Neural cell (in vitro differentiated cells): ENCODE results near the gene TTC23L. TPM values are rescaled to one million over a fixed set of nuclear protein-coding genes. Genes with fewer than 3 reads are reported as not detected.

Experiments
- H2AFZ ChIP-seq: fragments of 200-600, 300-800 bp; sonication (generic), shearing (Covaris generic); 2 replicates; pipeline ENCODE4 v1.6.0; 2014; ENCODE audit warnings: low read depth, mild to moderate bottlenecking, antibody characterized with exemption, low read length, moderate library complexity
- H3F3A ChIP-seq: fragments of 200-600 bp; shearing (Covaris generic); 2 replicates; pipeline ENCODE4 v1.6.1; 2016; ENCODE audit warnings: mild to moderate bottlenecking, moderate library complexity, mixed read lengths, antibody characterized with exemption, low read length; ENCODE audit not compliant: insufficient read depth, poor library complexity, severe bottlenecking
- H3K27ac ChIP-seq: fragments of 200-600, 300-800 bp; sonication (generic), shearing (Covaris generic); 2 replicates; pipeline ENCODE4 v1.5.1; 2014; ENCODE audit warnings: mild to moderate bottlenecking, low read length, moderate library complexity
- H3K27me3 ChIP-seq: fragments of 300-800, 200-600 bp; sonication (generic), shearing (Covaris generic); 2 replicates; pipeline ENCODE4 v1.6.0; 2014; ENCODE audit warnings: mild to moderate bottlenecking, low read depth, low read length, moderate library complexity; ENCODE audit not compliant: insufficient read depth
- H3K36me3 ChIP-seq: fragments of 300-800, 200-600 bp; sonication (generic), shearing (Covaris generic); 2 replicates; pipeline ENCODE4 v1.5.1; 2014; ENCODE audit warnings: mild to moderate bottlenecking, antibody characterized with exemption, low read length, moderate library complexity; ENCODE audit not compliant: insufficient read depth
- H3K4me2 ChIP-seq: fragments of 300-800, 200-600 bp; sonication (generic), shearing (Covaris generic); 2 replicates; pipeline ENCODE4 v1.6.0; 2014; ENCODE audit warnings: mild to moderate bottlenecking, low read length
- H3K4me3 ChIP-seq: fragments of 300-800, 200-600 bp; sonication (generic), shearing (Covaris generic); 2 replicates; pipeline ENCODE4 v1.5.1; 2014; ENCODE audit warnings: mild to moderate bottlenecking, low read length, moderate library complexity
- H3K79me2 ChIP-seq: fragments of 200-600 bp; shearing (Covaris generic); replicated peaks from 2 replicates; pipeline ENCODE4 v1.6.0; 2014; ENCODE audit warnings: mild to moderate bottlenecking, low read length, moderate library complexity; ENCODE audit not compliant: insufficient read depth
- H3K9ac ChIP-seq: fragments of 300-800, 200-600 bp; sonication (generic), shearing (Covaris generic); 2 replicates; pipeline ENCODE4 v1.6.1; 2016; ENCODE audit warnings: mild to moderate bottlenecking, low read length, mixed read lengths
- H3K9me2 ChIP-seq: fragments of 200-600 bp; shearing (Covaris generic); 2 replicates; pipeline ENCODE4 v1.6.1; 2016; ENCODE audit warnings: mild to moderate bottlenecking, low read length, mixed read lengths; ENCODE audit not compliant: insufficient read depth
- H3K9me3 ChIP-seq: fragments of 200-600, 300-800 bp; sonication (generic), shearing (Covaris generic); 2 replicates; pipeline ENCODE4 v1.6.1; 2016; ENCODE audit warnings: mild to moderate bottlenecking, mixed run types, low read length, moderate library complexity, mixed read lengths
- H4K20me1 ChIP-seq: fragments of 200-600 bp; shearing (Covaris generic); 2 replicates; pipeline ENCODE4 v1.6.1; 2016; ENCODE audit warnings: mild to moderate bottlenecking, mixed run types; ENCODE audit not compliant: insufficient read depth
- EP300 ChIP-seq: fragments of 450-650 bp; conservative IDR thresholded peaks from 2 replicates; pipeline ENCODE4 v1.6.1; 2014; ENCODE audit warnings: antibody characterized with exemption, mild to moderate bottlenecking, moderate library complexity; ENCODE audit not compliant: poor library complexity, severe bottlenecking
- EZH2 ChIP-seq: fragments of 200-600, 300-800 bp; shearing (Covaris generic), sonication (generic); IDR thresholded peaks from 2 replicates; pipeline ENCODE4 v1.6.1; 2014; ENCODE audit warnings: antibody characterized with exemption, low read length, borderline replicate concordance, mild to moderate bottlenecking; ENCODE audit not compliant: insufficient read depth, poor library complexity, severe bottlenecking
- MXI1 ChIP-seq: fragments of 450-650 bp; conservative IDR thresholded peaks from 2 replicates; pipeline ENCODE4 v1.6.1; 2014; ENCODE audit warnings: antibody characterized with exemption, mild to moderate bottlenecking; ENCODE audit not compliant: poor library complexity, severe bottlenecking
- POLR2AphosphoS5 ChIP-seq: IDR thresholded peaks from 2 replicates; pipeline ENCODE4 v1.6.1; 2012
- RAD21 ChIP-seq: fragments of 450-650 bp; conservative IDR thresholded peaks from 2 replicates; pipeline ENCODE4 v1.6.1; 2014; ENCODE audit warnings: antibody characterized with exemption, mild to moderate bottlenecking, moderate library complexity
- REST ChIP-seq: IDR thresholded peaks from 2 replicates; pipeline ENCODE4 v1.6.1; 2012; ENCODE audit warnings: borderline replicate concordance
- SMC3 ChIP-seq: fragments of 450-650 bp; conservative IDR thresholded peaks from 2 replicates; pipeline ENCODE4 v1.6.1; 2014; ENCODE audit warnings: antibody characterized with exemption, mild to moderate bottlenecking, moderate library complexity; ENCODE audit not compliant: poor library complexity
- TAF1 ChIP-seq: IDR thresholded peaks from 2 replicates; pipeline ENCODE4 v1.6.1; 2012; ENCODE audit warnings: low read depth
- polyA plus RNA-seq: library from polyadenylated mRNA; depleted of rRNA; stranded (reverse); fragments of >200 nt; gene quantifications from 2 replicates; pipeline ENCODE4 v1.2.3, GENCODE V29; 2014
- TF ChIP-seq, protein P1 (sequence below): fragments of 450-650 bp; IDR thresholded peaks from 2 replicates; pipeline ENCODE4 v1.5.1; 2014; ENCODE audit warnings: antibody characterized with exemption, mild to moderate bottlenecking, moderate library complexity; ENCODE audit not compliant: poor library complexity, severe bottlenecking

TTC23L gene
- polyA plus RNA-seq, 1 donor from 2014 or later: 8.3 TPM

GRCh38 chr5:34811706-34812105 lies 27.3 kb upstream of the TTC23L start:
- Histone ChIP-seq H3K9ac (no peak overlapping the region), H3K27ac (no peak overlapping the region), H3K9me3 (no peaks in the 10 kb centered on the region), H3K4me2 (no peak overlapping the region), H3F3A (no peaks in the 10 kb centered on the region), H3K36me3 (no peaks in the 10 kb centered on the region), H4K20me1 (no peaks in the 10 kb centered on the region), H2AFZ (no peak overlapping the region), H3K9me2 (no peaks in the 10 kb centered on the region), H3K4me3 (no peak overlapping the region), H3K27me3 (no peaks in the 10 kb centered on the region), H3K79me2 (no peaks in the 10 kb centered on the region)
- TF ChIP-seq TAF1 (no peak), POLR2AphosphoS5 (no peak), SMC3 (no peak), REST (no peak), RAD21 (no peak), EZH2 (no peak), EP300 (no peak), MXI1 (no peak)
- TF ChIP-seq, protein P1, sequence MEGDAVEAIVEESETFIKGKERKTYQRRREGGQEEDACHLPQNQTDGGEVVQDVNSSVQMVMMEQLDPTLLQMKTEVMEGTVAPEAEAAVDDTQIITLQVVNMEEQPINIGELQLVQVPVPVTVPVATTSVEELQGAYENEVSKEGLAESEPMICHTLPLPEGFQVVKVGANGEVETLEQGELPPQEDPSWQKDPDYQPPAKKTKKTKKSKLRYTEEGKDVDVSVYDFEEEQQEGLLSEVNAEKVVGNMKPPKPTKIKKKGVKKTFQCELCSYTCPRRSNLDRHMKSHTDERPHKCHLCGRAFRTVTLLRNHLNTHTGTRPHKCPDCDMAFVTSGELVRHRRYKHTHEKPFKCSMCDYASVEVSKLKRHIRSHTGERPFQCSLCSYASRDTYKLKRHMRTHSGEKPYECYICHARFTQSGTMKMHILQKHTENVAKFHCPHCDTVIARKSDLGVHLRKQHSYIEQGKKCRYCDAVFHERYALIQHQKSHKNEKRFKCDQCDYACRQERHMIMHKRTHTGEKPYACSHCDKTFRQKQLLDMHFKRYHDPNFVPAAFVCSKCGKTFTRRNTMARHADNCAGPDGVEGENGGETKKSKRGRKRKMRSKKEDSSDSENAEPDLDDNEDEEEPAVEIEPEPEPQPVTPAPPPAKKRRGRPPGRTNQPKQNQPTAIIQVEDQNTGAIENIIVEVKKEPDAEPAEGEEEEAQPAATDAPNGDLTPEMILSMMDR: no peak

GRCh38 chr5:34813509-34813908 lies 25.5 kb upstream of the TTC23L start:
- no peaks in the 10 kb centered on the region for H3K36me3 ChIP-seq
- no peaks in the 10 kb centered on the region for H3K9me2 ChIP-seq
- no peaks in the 10 kb centered on the region for H4K20me1 ChIP-seq
- TF ChIP-seq RAD21 (no peak), POLR2AphosphoS5 (no peak), EP300 (no peak), TAF1 (no peak)
- TF ChIP-seq, protein P1: no peak
- no peaks in the 10 kb centered on the region for H3K9me3 ChIP-seq
- no peak overlapping the region for H3K4me2 ChIP-seq
- no peak overlapping the region for H3K27ac ChIP-seq
- no peak overlapping the region for H3K9ac ChIP-seq
- H2AFZ ChIP-seq: no peak overlapping the region
- H3K27me3 ChIP-seq: no peaks in the 10 kb centered on the region
- no peaks in the 10 kb centered on the region for H3K79me2 ChIP-seq
- no peaks in the 10 kb centered on the region for H3F3A ChIP-seq
- no peak overlapping the region for H3K4me3 ChIP-seq
